GM18858 (cell line): Measurements from ENCODE around the gene UTF1.

ENCODE experiments used
- ATAC-seq: cut with Tn5 transposase; IDR thresholded peaks from one replicate; pipeline ENCODE4 v1.9.1; 2021; ENCODE audit not compliant: unreplicated experiment

UTF1 gene

GRCh38 chr10:133276435-133277201 lies 46.6 kb downstream of the UTF1 start, which contains the start of gene ADAM8:
Gene ADAM8, minus strand, starts transcription at chr10:133276868. Its CDS starts 51 bp downstream, at chr10:133276817.
- ATAC-seq, result peak; percentile 29

GRCh38 chr10:133277277-133277992 lies 47.4 kb downstream of the UTF1 start:
- no peak for ATAC-seq

GRCh38 chr10:133277993-133278576 lies 48.1 kb downstream of the UTF1 start:
- no peak for ATAC-seq

- ATAC-seq, result peak; percentile 33
These were observed 48.7 kb downstream of the UTF1 start for GRCh38 chr10:133278577-133279265.

- ATAC-seq, result no peak
These were observed 49.6 kb downstream of the UTF1 start for GRCh38 chr10:133279326-133280226.

- no peak for ATAC-seq
These were observed 50.5 kb downstream of the UTF1 start for GRCh38 chr10:133280391-133281059.

GRCh38 chr10:133281084-133281483 lies 51.1 kb downstream of the UTF1 start:
- no peak for ATAC-seq
